ENCODE measurements around the gene ATP7A.

ATP7A gene

DNA sequence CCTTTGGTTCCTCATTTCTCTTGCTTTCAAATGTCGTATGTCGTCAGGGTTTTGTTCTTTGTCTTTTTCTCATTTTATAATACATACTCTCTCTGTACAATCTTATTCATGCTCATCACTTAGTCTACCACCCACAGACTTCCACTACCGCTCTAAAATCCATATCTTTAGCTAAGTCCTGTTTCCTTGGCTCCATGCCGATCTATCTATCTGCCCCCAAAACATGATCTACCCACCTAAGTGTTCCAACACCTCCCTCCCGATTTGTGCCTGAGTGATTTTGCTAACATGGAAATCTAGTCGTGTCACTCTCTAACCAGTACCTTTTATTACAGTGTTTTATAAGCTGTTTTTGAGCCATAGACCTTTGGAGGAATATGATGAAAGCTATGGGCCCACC, 124.6 kb downstream of the ATP7A start:
- Histone ChIP-seq H3F3A (ENCODE audit: insufficient read depth, low read length) (no peaks in the 10 kb centered on the region), H2AFZ (ENCODE audit: low read length) (no peak overlapping the region), H3K27me3 (ENCODE audit: insufficient read depth, low read length) (no peaks in the 10 kb centered on the region), H4K20me1 (ENCODE audit: insufficient read depth, low read length) (no peaks in the 10 kb centered on the region), H3K9me3 (ENCODE audit: low read length) (no peaks in the 10 kb centered on the region), H3K36me3 (ENCODE audit: insufficient read depth, low read length) (no peaks in the 10 kb centered on the region), H3K9me2 (ENCODE audit: low read depth, low read length) (no peaks in the 10 kb centered on the region), H3K4me1 (ENCODE audit: insufficient read depth, low read length, severe bottlenecking) (no peaks in the 10 kb centered on the region), H3K4me2 (ENCODE audit: low read length) (no peak overlapping the region), H3K27ac (ENCODE audit: low read depth, low read length, poor library complexity, severe bottlenecking) (no peak overlapping the region), H3K9ac (ENCODE audit: low read length) (no peak overlapping the region), H3K4me3 (ENCODE audit: low read depth, low read length, poor library complexity, severe bottlenecking) (no peak overlapping the region), H3K79me2 (ENCODE audit: insufficient read depth, low read length) (no peaks in the 10 kb centered on the region)
- no peak for TF ChIP-seq EZH2 (IDR thresholded peaks at IDR 0.05; ENCODE audit: borderline replicate concordance, low read length)
- TF ChIP-seq, protein P1, sequence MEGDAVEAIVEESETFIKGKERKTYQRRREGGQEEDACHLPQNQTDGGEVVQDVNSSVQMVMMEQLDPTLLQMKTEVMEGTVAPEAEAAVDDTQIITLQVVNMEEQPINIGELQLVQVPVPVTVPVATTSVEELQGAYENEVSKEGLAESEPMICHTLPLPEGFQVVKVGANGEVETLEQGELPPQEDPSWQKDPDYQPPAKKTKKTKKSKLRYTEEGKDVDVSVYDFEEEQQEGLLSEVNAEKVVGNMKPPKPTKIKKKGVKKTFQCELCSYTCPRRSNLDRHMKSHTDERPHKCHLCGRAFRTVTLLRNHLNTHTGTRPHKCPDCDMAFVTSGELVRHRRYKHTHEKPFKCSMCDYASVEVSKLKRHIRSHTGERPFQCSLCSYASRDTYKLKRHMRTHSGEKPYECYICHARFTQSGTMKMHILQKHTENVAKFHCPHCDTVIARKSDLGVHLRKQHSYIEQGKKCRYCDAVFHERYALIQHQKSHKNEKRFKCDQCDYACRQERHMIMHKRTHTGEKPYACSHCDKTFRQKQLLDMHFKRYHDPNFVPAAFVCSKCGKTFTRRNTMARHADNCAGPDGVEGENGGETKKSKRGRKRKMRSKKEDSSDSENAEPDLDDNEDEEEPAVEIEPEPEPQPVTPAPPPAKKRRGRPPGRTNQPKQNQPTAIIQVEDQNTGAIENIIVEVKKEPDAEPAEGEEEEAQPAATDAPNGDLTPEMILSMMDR (IDR thresholded peaks at IDR 0.05; ENCODE audit: low read length), result no peak

DNA sequence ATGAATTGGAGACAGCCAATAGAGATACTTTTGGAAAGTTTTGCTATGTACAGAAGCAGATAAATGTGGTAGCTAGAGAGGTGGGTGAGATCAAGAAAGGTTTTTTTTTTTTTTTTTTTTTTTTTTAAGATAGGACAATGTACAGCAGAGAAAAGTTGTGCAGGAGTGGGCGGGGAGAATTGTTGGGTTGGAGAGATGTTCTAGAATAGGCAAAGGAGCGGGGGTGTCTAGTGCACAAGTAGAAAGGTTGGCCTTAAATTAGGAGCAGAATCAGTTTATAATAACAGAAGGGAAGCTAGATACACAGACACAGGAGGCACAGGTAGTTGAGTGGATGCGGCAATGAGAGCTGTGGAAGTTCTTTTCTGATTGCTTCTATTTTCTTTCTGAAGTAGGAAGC, 127.4 kb downstream of the ATP7A start:
- H3K9ac ChIP-seq (ENCODE audit: low read length), result no peak overlapping the region
- H2AFZ ChIP-seq (ENCODE audit: low read length), result no peak overlapping the region
- H3K4me2 ChIP-seq (ENCODE audit: low read length), result no peak overlapping the region
- H3F3A ChIP-seq (ENCODE audit: insufficient read depth, low read length), result no peaks in the 10 kb centered on the region
- no peaks in the 10 kb centered on the region for H3K27me3 ChIP-seq (ENCODE audit: insufficient read depth, low read length)
- H3K4me3 ChIP-seq (ENCODE audit: low read depth, low read length, poor library complexity, severe bottlenecking), result no peak overlapping the region
- H3K27ac ChIP-seq (ENCODE audit: low read depth, low read length, poor library complexity, severe bottlenecking), result no peak overlapping the region
- H3K4me1 ChIP-seq (ENCODE audit: insufficient read depth, low read length, severe bottlenecking), result no peaks in the 10 kb centered on the region
- H3K9me2 ChIP-seq (ENCODE audit: low read depth, low read length), result no peaks in the 10 kb centered on the region
- no peaks in the 10 kb centered on the region for H3K9me3 ChIP-seq (ENCODE audit: low read length)
- no peaks in the 10 kb centered on the region for H3K36me3 ChIP-seq (ENCODE audit: insufficient read depth, low read length)
- H3K79me2 ChIP-seq (ENCODE audit: insufficient read depth, low read length), result no peaks in the 10 kb centered on the region
- TF ChIP-seq EZH2 (IDR thresholded peaks at IDR 0.05; ENCODE audit: borderline replicate concordance, low read length), result no peak
- TF ChIP-seq, protein P1 (IDR thresholded peaks at IDR 0.05; ENCODE audit: low read length), result no peak
- H4K20me1 ChIP-seq (ENCODE audit: insufficient read depth, low read length), result no peaks in the 10 kb centered on the region

DNA sequence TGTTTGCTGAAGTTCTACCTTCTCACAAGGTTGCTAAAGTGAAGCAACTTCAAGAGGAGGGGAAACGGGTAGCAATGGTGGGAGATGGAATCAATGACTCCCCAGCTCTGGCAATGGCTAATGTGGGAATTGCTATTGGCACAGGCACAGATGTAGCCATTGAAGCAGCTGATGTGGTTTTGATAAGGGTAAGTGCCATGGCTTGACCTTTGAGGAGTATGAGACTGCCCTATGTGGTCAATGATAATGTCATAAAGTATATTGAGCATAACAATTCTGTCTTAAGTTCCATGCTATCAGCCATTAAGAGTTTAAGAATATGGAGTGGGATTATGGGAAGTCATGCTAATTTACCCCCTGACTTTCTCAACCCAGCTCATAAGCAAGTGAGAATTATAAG, 132.1 kb downstream of the ATP7A start:
- Histone ChIP-seq H3K4me2 (ENCODE audit: low read length) (no peak overlapping the region), H3K4me1 (ENCODE audit: insufficient read depth, low read length, severe bottlenecking) (no peaks in the 10 kb centered on the region), H3K36me3 (ENCODE audit: insufficient read depth, low read length) (no peaks in the 10 kb centered on the region), H3K27me3 (ENCODE audit: insufficient read depth, low read length) (no peaks in the 10 kb centered on the region), H3K27ac (ENCODE audit: low read depth, low read length, poor library complexity, severe bottlenecking) (no peak overlapping the region), H3K4me3 (ENCODE audit: low read depth, low read length, poor library complexity, severe bottlenecking) (no peak overlapping the region), H3K9me3 (ENCODE audit: low read length) (no peaks in the 10 kb centered on the region), H3K79me2 (ENCODE audit: insufficient read depth, low read length) (no peaks in the 10 kb centered on the region), H4K20me1 (ENCODE audit: insufficient read depth, low read length) (no peaks in the 10 kb centered on the region), H2AFZ (ENCODE audit: low read length) (no peak overlapping the region), H3K9me2 (ENCODE audit: low read depth, low read length) (no peaks in the 10 kb centered on the region), H3F3A (ENCODE audit: insufficient read depth, low read length) (no peaks in the 10 kb centered on the region), H3K9ac (ENCODE audit: low read length) (no peak overlapping the region)
- TF ChIP-seq EZH2 (IDR thresholded peaks at IDR 0.05; ENCODE audit: borderline replicate concordance, low read length), result no peak
- TF ChIP-seq, protein P1 (IDR thresholded peaks at IDR 0.05; ENCODE audit: low read length), result no peak

Data from OCI-LY1 (cell line).